WTC11 (cell line): ENCODE results near the gene TAP2. TPM values are rescaled to one million over a fixed set of nuclear protein-coding genes. Genes with fewer than 3 reads are reported as not detected.

Experiments
- ATAC-seq: fragments of 200-7000 bp; cut with Tn5 transposase; 2 replicates; pipeline ENCODE4 v1.10.0; 2021; ENCODE audit warnings: mild to moderate bottlenecking, moderate library complexity
- CTCF ChIA-PET: fragments of 300-600 bp; sonication (Branson Sonifier 250); formaldehyde crosslinking; loops from one replicate; lab custom pipeline; 2021; ENCODE audit warnings: antibody characterized with exemption; lab: Charles Lee
- POLR2A ChIA-PET: fragments of 350-600 bp; sonication (Branson Sonifier 250); formaldehyde crosslinking; loops from one replicate; lab custom pipeline; 2021; ENCODE audit warnings: antibody characterized with exemption; lab: Charles Lee
- DNase-seq: peaks from one replicate; pipeline ENCODE4 v3.0.0; 2021; ENCODE audit warnings: low spot score
- H3K27ac Mint-ChIP-seq: 2 replicates; pipeline ENCODE4 v1.8.0; 2021; ENCODE audit warnings: mixed read lengths
- H3K27me3 Mint-ChIP-seq: 2 replicates; pipeline ENCODE4 v1.8.0; 2021; ENCODE audit warnings: low read depth, mild to moderate bottlenecking, moderate library complexity, mixed read lengths
- H3K36me3 Mint-ChIP-seq: 2 replicates; pipeline ENCODE4 v1.8.0; 2021; ENCODE audit warnings: mixed read lengths
- H3K4me1 Mint-ChIP-seq: 2 replicates; pipeline ENCODE4 v1.8.0; 2022; ENCODE audit warnings: mixed read lengths
- H3K4me3 Mint-ChIP-seq: 2 replicates; pipeline ENCODE4 v1.8.0; 2021; ENCODE audit warnings: mild to moderate bottlenecking, moderate library complexity, mixed read lengths
- H3K9me3 Mint-ChIP-seq: 2 replicates; pipeline ENCODE4 v1.8.0; 2021; ENCODE audit warnings: mixed read lengths
- ELF4 ChIP-seq: sonication (generic); formaldehyde crosslinking; IDR thresholded peaks from 2 replicates; pipeline ENCODE4 v1.8.1; 2022; ENCODE audit warnings: low read depth, mild to moderate bottlenecking, moderate library complexity, missing genetic modification reagents
- GTF2I ChIP-seq: fragments of 250-450 bp; sonication (Bioruptor Pico); conservative IDR thresholded peaks from 2 replicates; pipeline ENCODE4 v1.4.0; 2021; ENCODE audit warnings: mild to moderate bottlenecking
- MYBL2 ChIP-seq: sonication (generic); formaldehyde crosslinking; IDR thresholded peaks from 2 replicates; pipeline ENCODE4 v1.8.1; 2023; ENCODE audit warnings: mild to moderate bottlenecking, moderate library complexity, missing genetic modification reagents
- NFYB ChIP-seq: sonication (generic); formaldehyde crosslinking; conservative IDR thresholded peaks from 2 replicates; pipeline ENCODE4 v1.8.0; 2022; ENCODE audit warnings: low read depth, missing genetic modification reagents
- NR2C2 ChIP-seq: sonication (generic); formaldehyde crosslinking; IDR thresholded peaks from 2 replicates; pipeline ENCODE4 v1.8.0; 2022; ENCODE audit warnings: mild to moderate bottlenecking, missing genetic modification reagents
- NR3C1 ChIP-seq: sonication (generic); formaldehyde crosslinking; conservative IDR thresholded peaks from 2 replicates; pipeline ENCODE4 v1.8.1; 2023; ENCODE audit warnings: low read depth, mild to moderate bottlenecking, missing genetic modification reagents
- PRRX2 ChIP-seq: fragments of 250-450 bp; sonication (Bioruptor Pico); IDR thresholded peaks from 2 replicates; pipeline ENCODE4 v1.8.0; 2021; ENCODE audit warnings: mild to moderate bottlenecking
- TCF7 ChIP-seq: sonication (generic); formaldehyde crosslinking; IDR thresholded peaks from 2 replicates; pipeline ENCODE4 v1.8.0; 2022; ENCODE audit warnings: mild to moderate bottlenecking, low read depth, missing genetic modification reagents, moderate library complexity
- TEAD4 ChIP-seq: sonication (generic); formaldehyde crosslinking; IDR thresholded peaks from 2 replicates; pipeline ENCODE4 v1.8.0; 2022; ENCODE audit warnings: mild to moderate bottlenecking, missing genetic modification reagents
- ZNF232 ChIP-seq: sonication (generic); formaldehyde crosslinking; IDR thresholded peaks from 2 replicates; pipeline ENCODE4 v1.8.0; 2022; ENCODE audit warnings: mild to moderate bottlenecking, missing genetic modification reagents
- total RNA-seq: library from RNA; stranded (reverse); gene quantifications from 3 replicates; pipeline ENCODE4 v1.2.3, GENCODE V29; 2021
- TF ChIP-seq, protein P1 (sequence below): sonication (generic); formaldehyde crosslinking; IDR thresholded peaks from 2 replicates; pipeline ENCODE4 v1.8.0; 2022; ENCODE audit warnings: mild to moderate bottlenecking, missing genetic modification reagents
- TF ChIP-seq, protein P2 (sequence below): sonication (generic); formaldehyde crosslinking; conservative IDR thresholded peaks from 2 replicates; pipeline ENCODE4 v1.8.1; 2022; ENCODE audit warnings: mild to moderate bottlenecking, missing genetic modification reagents
- TF ChIP-seq, protein P3 (sequence below): sonication (generic); formaldehyde crosslinking; IDR thresholded peaks from 2 replicates; pipeline ENCODE4 v1.8.1; 2023; ENCODE audit warnings: mild to moderate bottlenecking, moderate library complexity, missing genetic modification reagents
- TF ChIP-seq, protein P4 (sequence below): fragments of 250-450 bp; sonication (Bioruptor Pico); IDR thresholded peaks from 2 replicates; pipeline ENCODE4 v1.9.0; 2021; ENCODE audit warnings: mild to moderate bottlenecking
- TF ChIP-seq, protein P5 (sequence below): fragments of 250-450 bp; sonication (Bioruptor Pico); IDR thresholded peaks from 2 replicates; pipeline ENCODE4 v1.9.0; 2021; ENCODE audit warnings: mild to moderate bottlenecking
- TF ChIP-seq, protein P6 (sequence below): sonication (generic); formaldehyde crosslinking; IDR thresholded peaks from 2 replicates; pipeline ENCODE4 v1.8.1; 2022; ENCODE audit warnings: low read depth, missing genetic modification reagents, borderline replicate concordance
- TF ChIP-seq, protein P7 (sequence below): sonication (generic); formaldehyde crosslinking; IDR thresholded peaks from 2 replicates; pipeline ENCODE4 v1.8.1; 2022; ENCODE audit warnings: mild to moderate bottlenecking, moderate library complexity, missing genetic modification reagents

TAP2 gene
- total RNA-seq, 1 experiment from 2014 or later: 23.0 TPM

DNA sequence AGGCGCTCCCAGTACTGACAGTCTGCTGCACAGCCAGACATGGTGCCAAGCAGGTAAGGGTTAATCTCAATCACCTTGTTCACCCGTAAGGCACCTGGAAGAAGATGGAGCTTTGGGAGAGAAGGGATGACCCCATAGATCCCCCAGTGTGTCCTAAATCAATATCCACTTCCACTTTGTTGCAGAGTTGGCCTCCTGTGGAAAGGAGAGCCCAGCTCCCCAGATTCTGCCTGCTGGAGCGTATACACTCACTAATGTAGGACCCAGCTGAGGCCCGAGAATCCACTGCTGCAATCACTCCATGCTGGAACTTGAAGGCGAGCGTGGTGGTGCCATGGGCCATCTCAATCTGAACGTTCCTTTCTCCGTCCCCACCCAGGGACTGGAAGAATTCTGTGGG is 4.2 kb upstream of the TAP2 start:
- no peak for ATAC-seq
- Mint-ChIP-seq H3K9me3 (no peaks in the 10 kb centered on the region), H3K27ac (no peak overlapping the region), H3K4me3 (peak overlapping the region; percentile 95), H3K36me3 (peaks cover 19% of the 10 kb centered on the region), H3K4me1 (peaks cover 17% of the 10 kb centered on the region)
- POLR2A ChIA-PET: interaction anchor here (1.3 kb wide), 1 partner anchor 26 kb away, joined by 3 read pairs; no protein-coding TSS in a partner anchor
- CTCF ChIA-PET: interaction anchor here (0.9 to 1.6 kb wide), 2 partner anchors 11 to 25 kb away, joined by 3 to 4 read pairs; partner anchors contain the start of genes PSMB9 and TAP1
- DNase-seq: no peak
- TF ChIP-seq GTF2I (CRISPR knock-in tag): no peak
- no peak for TF ChIP-seq ELF4 (CRISPR knock-in tag)
- TF ChIP-seq, protein P1, sequence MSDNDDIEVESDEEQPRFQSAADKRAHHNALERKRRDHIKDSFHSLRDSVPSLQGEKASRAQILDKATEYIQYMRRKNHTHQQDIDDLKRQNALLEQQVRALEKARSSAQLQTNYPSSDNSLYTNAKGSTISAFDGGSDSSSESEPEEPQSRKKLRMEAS (CRISPR knock-in tag): no peak
- TF ChIP-seq ZNF232: no peak
- no peak for TF ChIP-seq TCF7 (CRISPR knock-in tag)
- no peak for TF ChIP-seq TEAD4 (CRISPR knock-in tag)
- TF ChIP-seq NR3C1 (CRISPR knock-in tag): no peak
- TF ChIP-seq, protein P2, sequence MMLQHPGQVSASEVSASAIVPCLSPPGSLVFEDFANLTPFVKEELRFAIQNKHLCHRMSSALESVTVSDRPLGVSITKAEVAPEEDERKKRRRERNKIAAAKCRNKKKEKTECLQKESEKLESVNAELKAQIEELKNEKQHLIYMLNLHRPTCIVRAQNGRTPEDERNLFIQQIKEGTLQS: no peak
- TF ChIP-seq PRRX2: no peak
- TF ChIP-seq, protein P3, sequence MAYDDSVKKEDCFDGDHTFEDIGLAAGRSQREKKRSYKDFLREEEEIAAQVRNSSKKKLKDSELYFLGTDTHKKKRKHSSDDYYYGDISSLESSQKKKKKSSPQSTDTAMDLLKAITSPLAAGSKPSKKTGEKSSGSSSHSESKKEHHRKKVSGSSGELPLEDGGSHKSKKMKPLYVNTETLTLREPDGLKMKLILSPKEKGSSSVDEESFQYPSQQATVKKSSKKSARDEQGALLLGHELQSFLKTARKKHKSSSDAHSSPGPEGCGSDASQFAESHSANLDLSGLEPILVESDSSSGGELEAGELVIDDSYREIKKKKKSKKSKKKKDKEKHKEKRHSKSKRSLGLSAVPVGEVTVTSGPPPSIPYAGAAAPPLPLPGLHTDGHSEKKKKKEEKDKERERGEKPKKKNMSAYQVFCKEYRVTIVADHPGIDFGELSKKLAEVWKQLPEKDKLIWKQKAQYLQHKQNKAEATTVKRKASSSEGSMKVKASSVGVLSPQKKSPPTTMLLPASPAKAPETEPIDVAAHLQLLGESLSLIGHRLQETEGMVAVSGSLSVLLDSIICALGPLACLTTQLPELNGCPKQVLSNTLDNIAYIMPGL: no peak
- TF ChIP-seq MYBL2 (CRISPR knock-in tag): no peak
- TF ChIP-seq, protein P4, sequence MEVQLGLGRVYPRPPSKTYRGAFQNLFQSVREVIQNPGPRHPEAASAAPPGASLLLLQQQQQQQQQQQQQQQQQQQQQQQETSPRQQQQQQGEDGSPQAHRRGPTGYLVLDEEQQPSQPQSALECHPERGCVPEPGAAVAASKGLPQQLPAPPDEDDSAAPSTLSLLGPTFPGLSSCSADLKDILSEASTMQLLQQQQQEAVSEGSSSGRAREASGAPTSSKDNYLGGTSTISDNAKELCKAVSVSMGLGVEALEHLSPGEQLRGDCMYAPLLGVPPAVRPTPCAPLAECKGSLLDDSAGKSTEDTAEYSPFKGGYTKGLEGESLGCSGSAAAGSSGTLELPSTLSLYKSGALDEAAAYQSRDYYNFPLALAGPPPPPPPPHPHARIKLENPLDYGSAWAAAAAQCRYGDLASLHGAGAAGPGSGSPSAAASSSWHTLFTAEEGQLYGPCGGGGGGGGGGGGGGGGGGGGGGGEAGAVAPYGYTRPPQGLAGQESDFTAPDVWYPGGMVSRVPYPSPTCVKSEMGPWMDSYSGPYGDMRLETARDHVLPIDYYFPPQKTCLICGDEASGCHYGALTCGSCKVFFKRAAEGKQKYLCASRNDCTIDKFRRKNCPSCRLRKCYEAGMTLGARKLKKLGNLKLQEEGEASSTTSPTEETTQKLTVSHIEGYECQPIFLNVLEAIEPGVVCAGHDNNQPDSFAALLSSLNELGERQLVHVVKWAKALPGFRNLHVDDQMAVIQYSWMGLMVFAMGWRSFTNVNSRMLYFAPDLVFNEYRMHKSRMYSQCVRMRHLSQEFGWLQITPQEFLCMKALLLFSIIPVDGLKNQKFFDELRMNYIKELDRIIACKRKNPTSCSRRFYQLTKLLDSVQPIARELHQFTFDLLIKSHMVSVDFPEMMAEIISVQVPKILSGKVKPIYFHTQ (CRISPR knock-in tag): no peak
- no peak for TF ChIP-seq NFYB (CRISPR knock-in tag)
- TF ChIP-seq, protein P5, sequence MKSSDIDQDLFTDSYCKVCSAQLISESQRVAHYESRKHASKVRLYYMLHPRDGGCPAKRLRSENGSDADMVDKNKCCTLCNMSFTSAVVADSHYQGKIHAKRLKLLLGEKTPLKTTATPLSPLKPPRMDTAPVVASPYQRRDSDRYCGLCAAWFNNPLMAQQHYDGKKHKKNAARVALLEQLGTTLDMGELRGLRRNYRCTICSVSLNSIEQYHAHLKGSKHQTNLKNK (CRISPR knock-in tag): no peak
- TF ChIP-seq, protein P6, sequence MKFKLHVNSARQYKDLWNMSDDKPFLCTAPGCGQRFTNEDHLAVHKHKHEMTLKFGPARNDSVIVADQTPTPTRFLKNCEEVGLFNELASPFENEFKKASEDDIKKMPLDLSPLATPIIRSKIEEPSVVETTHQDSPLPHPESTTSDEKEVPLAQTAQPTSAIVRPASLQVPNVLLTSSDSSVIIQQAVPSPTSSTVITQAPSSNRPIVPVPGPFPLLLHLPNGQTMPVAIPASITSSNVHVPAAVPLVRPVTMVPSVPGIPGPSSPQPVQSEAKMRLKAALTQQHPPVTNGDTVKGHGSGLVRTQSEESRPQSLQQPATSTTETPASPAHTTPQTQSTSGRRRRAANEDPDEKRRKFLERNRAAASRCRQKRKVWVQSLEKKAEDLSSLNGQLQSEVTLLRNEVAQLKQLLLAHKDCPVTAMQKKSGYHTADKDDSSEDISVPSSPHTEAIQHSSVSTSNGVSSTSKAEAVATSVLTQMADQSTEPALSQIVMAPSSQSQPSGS (CRISPR knock-in tag): no peak
- TF ChIP-seq, all 79 proteins: peak for 0
- peaks cover 84% of the 10 kb centered on the region for H3K27me3 Mint-ChIP-seq

DNA sequence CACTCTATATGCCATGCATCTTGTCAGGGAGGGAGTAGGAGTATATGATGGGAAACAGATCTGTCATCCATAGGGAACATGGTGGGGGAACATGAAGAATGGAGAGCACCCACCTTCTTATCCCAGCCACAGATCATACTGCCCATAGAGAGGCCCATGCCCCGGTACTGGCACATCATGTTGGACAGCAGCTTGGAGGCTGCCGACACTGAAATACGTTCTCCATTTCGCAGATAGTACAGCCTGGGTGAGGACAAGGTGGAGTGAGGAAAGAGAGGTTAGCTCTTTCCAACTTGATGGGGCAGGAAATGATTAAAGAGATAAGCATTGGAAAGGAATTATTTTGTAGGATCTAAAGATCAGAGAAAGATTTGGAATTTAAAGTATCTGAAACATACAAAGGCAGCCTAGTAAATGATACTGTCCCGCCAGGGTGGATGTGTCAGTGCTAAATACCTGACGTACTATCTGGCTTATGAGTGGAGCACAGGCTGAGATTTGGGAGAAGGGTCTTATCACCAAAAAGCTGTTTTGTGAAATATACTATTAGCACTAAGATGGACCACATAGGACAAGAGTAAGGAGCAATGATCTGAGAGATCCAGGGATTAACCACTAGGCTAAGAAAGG is 3.6 kb upstream of the TAP2 start:
- ChIA-PET POLR2A (interaction anchor here (1.3 kb wide), 1 partner anchor 26 kb away, joined by 3 read pairs; no protein-coding TSS in a partner anchor), CTCF (interaction anchor here (0.9 to 1.6 kb wide), 2 partner anchors 11 to 26 kb away, joined by 3 to 4 read pairs; partner anchors contain the start of genes PSMB9 and TAP1)
- Mint-ChIP-seq H3K4me1 (peaks cover 23% of the 10 kb centered on the region), H3K9me3 (no peaks in the 10 kb centered on the region)
- no peak for DNase-seq
- TF ChIP-seq NR2C2: no peak
- TF ChIP-seq, protein P7, sequence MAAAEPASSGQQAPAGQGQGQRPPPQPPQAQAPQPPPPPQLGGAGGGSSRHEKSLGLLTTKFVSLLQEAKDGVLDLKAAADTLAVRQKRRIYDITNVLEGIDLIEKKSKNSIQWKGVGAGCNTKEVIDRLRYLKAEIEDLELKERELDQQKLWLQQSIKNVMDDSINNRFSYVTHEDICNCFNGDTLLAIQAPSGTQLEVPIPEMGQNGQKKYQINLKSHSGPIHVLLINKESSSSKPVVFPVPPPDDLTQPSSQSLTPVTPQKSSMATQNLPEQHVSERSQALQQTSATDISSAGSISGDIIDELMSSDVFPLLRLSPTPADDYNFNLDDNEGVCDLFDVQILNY (CRISPR knock-in tag): no peak
- TF ChIP-seq, all 79 proteins: peak for 0
- Mint-ChIP-seq H3K4me3 (no peak overlapping the region; the same call in 1 of the 2 replicates), H3K36me3 (peaks cover 19% of the 10 kb centered on the region), H3K27me3 (peaks cover 84% of the 10 kb centered on the region), H3K27ac (no peak overlapping the region)
- ATAC-seq: no peak
